Measurements from ENCODE around the gene DCLRE1C. TPM values are rescaled to one million over a fixed set of nuclear protein-coding genes. Genes with fewer than 3 reads are reported as not detected.

DCLRE1C gene
- total RNA-seq, 6 experiments from 2014 or later, result 4.6 to 6.8 (median 5.6) TPM

DNA sequence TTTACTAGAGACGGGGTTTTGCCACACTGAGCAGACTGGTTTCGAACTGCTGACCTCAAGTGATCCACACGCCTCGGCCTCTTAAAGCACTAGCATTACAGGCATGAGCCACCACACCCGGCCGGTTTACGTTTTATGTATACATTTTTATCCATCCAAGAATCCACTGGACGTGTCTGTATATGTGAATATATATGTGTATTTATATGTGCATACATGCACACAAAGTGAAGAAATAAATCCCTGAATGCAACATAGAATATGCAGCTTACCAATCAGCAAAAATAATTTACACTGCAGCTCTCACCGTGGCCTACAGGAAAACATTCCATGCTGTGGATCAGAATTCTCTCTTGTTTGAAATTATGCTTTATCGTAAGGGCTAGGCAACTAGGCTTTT, 23.3 kb downstream of the DCLRE1C start:
- DNase-seq, result no peak
- H3K27ac Mint-ChIP-seq, result no peak overlapping the region
- H3K4me3 Mint-ChIP-seq, result no peak overlapping the region
- no peaks in the 10 kb centered on the region for H3K9me3 Mint-ChIP-seq
- peaks cover 32% of the 10 kb centered on the region for H3K36me3 Mint-ChIP-seq (ENCODE audit: low read depth)
- 0 out of 2 replicates have a peak, but pooled peaks cover 5% of the 10 kb centered on the region for H3K4me1 Mint-ChIP-seq (ENCODE audit: low read depth)
- H3K27me3 Mint-ChIP-seq (ENCODE audit: insufficient read depth), result no peaks in the 10 kb centered on the region
- TF ChIP-seq, protein P1, sequence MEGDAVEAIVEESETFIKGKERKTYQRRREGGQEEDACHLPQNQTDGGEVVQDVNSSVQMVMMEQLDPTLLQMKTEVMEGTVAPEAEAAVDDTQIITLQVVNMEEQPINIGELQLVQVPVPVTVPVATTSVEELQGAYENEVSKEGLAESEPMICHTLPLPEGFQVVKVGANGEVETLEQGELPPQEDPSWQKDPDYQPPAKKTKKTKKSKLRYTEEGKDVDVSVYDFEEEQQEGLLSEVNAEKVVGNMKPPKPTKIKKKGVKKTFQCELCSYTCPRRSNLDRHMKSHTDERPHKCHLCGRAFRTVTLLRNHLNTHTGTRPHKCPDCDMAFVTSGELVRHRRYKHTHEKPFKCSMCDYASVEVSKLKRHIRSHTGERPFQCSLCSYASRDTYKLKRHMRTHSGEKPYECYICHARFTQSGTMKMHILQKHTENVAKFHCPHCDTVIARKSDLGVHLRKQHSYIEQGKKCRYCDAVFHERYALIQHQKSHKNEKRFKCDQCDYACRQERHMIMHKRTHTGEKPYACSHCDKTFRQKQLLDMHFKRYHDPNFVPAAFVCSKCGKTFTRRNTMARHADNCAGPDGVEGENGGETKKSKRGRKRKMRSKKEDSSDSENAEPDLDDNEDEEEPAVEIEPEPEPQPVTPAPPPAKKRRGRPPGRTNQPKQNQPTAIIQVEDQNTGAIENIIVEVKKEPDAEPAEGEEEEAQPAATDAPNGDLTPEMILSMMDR (IDR thresholded peaks at IDR 0.05), result no peak

DNA sequence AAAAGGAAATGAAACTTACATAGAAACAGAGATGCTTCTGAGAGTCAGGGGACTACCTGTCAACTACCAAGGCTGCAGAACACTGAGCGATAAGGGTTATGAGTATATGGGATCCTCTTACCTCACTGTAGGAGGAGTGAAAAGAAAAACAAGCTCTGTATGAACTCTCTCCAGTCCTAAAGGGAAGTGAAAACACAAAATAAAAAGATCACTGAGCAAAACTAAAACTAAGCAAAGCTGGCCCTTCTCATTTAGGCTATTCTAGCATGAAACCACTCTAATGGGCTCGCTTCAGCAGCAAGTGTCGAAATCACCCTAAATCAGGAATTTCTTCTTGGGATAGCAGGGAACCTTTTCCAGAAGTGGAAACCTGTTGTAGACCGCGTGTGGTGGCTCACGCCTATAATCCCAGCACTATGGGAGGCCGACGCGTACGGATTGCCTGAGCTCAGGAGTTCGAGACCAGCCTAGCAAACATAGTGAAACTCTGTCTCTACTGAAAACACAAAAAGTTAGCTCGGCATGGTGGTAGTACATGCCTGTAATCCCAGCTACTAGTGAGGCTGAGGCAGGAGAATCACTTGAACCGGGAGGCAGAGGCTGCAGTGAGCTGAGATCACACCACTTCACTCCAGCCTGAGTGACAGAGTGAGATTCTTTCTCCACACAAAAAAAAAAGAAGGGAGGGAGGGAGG, 27.0 kb downstream of the DCLRE1C start:
- no peak for DNase-seq
- H3K4me1 Mint-ChIP-seq (ENCODE audit: low read depth), result 0 out of 2 replicates have a peak, but pooled peaks cover 5% of the 10 kb centered on the region

DNA sequence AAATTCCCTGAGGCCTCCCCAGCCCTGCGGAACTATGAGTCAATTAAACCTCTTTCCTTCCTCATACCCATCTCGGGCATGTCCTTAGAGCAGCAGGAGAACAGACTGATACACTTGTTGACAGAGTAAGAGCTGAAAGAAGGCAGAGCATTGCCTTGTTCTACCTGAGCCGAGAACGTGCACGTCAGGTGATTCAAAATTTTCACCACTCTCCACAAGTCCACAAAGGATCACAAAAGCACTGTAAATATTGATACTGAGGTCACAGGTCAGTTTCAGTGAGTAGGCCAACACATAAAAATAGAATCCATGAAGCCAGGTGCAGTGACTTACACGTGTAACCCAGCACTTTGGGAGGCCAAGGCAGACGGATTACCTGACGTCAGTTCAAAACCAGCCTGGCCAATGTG, 27.8 kb downstream of the DCLRE1C start:
- 0 out of 2 replicates have a peak, but pooled peaks cover 5% of the 10 kb centered on the region for H3K4me1 Mint-ChIP-seq (ENCODE audit: low read depth)
- H3K27ac Mint-ChIP-seq, result no peak overlapping the region
- no peak overlapping the region for H3K4me3 Mint-ChIP-seq
- no peaks in the 10 kb centered on the region for H3K27me3 Mint-ChIP-seq (ENCODE audit: insufficient read depth)
- H3K9me3 Mint-ChIP-seq, result no peaks in the 10 kb centered on the region
- TF ChIP-seq, protein P1 (IDR thresholded peaks at IDR 0.05), result no peak
- peaks cover 34% of the 10 kb centered on the region for H3K36me3 Mint-ChIP-seq (ENCODE audit: low read depth)
- DNase-seq, result no peak

More for the DNA sequence above, 27.0 kb downstream of the DCLRE1C start:
- TF ChIP-seq, protein P1 (IDR thresholded peaks at IDR 0.05), result no peak
- H3K27me3 Mint-ChIP-seq (ENCODE audit: insufficient read depth), result no peaks in the 10 kb centered on the region
- H3K36me3 Mint-ChIP-seq (ENCODE audit: low read depth), result peaks cover 26% of the 10 kb centered on the region
- H3K9me3 Mint-ChIP-seq, result no peaks in the 10 kb centered on the region
- no peak overlapping the region for H3K27ac Mint-ChIP-seq
- no peak overlapping the region for H3K4me3 Mint-ChIP-seq

DNA sequence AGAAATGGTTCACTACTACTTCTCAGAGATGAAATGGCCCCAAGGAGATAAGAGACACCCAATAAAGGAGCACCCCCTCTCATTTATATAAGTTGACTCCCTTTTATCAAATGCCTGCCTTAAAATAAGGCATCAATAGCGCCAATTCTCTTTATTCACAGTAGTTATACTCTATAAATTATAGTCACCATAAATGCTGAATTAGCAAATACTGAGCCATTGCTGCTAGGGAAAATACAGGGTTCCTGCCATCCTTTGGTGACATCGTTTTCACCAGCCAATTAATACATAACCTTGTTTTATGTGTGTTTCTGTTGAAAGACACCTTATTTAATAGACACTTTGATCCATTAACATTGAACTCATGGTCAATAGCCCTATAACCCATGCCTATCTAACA, 28.6 kb downstream of the DCLRE1C start:
- peaks cover 37% of the 10 kb centered on the region for H3K36me3 Mint-ChIP-seq (ENCODE audit: low read depth)
- H3K4me1 Mint-ChIP-seq (ENCODE audit: low read depth), result 0 out of 2 replicates have a peak, but pooled peaks cover 5% of the 10 kb centered on the region
- H3K4me3 Mint-ChIP-seq, result no peak overlapping the region
- H3K27ac Mint-ChIP-seq, result no peak overlapping the region
- H3K9me3 Mint-ChIP-seq, result no peaks in the 10 kb centered on the region
- DNase-seq, result no peak
- no peaks in the 10 kb centered on the region for H3K27me3 Mint-ChIP-seq (ENCODE audit: insufficient read depth)
- TF ChIP-seq, protein P1 (IDR thresholded peaks at IDR 0.05), result no peak

DNA sequence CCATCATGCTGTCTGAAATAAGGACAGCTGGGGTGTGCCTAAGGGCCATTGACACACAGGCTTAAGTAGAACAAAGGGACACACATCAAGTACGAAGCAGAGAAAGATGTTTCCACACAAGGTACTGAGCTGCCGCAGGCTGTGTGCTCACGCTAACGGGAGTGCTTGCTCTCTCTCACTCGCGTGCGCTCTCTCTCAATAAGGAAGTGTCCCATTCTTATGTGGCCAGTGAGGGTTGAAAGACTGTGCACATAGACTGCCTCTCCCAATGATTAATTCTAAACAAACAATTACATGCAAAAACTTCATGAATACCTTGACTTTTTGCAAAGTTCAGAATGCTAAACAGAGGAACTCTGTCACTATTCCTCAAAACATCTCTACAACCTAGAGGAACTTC, 29.9 kb downstream of the DCLRE1C start:
- H3K4me3 Mint-ChIP-seq, result no peak overlapping the region
- no peak overlapping the region for H3K27ac Mint-ChIP-seq
- TF ChIP-seq, protein P1 (IDR thresholded peaks at IDR 0.05), result no peak
- 0 out of 2 replicates have a peak, but pooled peaks cover 5% of the 10 kb centered on the region for H3K4me1 Mint-ChIP-seq (ENCODE audit: low read depth)
- DNase-seq, result no peak
- no peaks in the 10 kb centered on the region; the same call in 1 of the 2 replicates for H3K27me3 Mint-ChIP-seq (ENCODE audit: insufficient read depth)
- peaks cover 50% of the 10 kb centered on the region for H3K36me3 Mint-ChIP-seq (ENCODE audit: low read depth)
- no peaks in the 10 kb centered on the region for H3K9me3 Mint-ChIP-seq
